ENCODE results near the gene MAST4. TPM values are rescaled to one million over a fixed set of nuclear protein-coding genes. Genes with fewer than 3 reads are reported as not detected.
A peak's percentile ranks its signal among the peaks of the same experiment; 100 is the strongest.

Gene MAST4
- total and polyA plus RNA-seq, 2 of the 8 experiments (the other 6 are each of a cell fraction or from before 2014, with no cell fraction given) = 1.5 to 2.6 TPM

GRCh38 chr5:67200809-67201562 lies 604.8 kb downstream of the MAST4 start:
- no peak overlapping the region for H2BK12ac ChIP-seq (ENCODE audit: low read depth, low read length)
- no peak overlapping the region for H3K4ac ChIP-seq (replicated peaks; ENCODE audit: insufficient read length, low read depth, low read length)
- H3K23ac ChIP-seq (ENCODE audit: insufficient read length) = no peak overlapping the region
- H3K18ac ChIP-seq (ENCODE audit: extremely low read depth, low read length) = no peak overlapping the region
- H3K9ac ChIP-seq (replicated peaks in 1 of 4; ENCODE audit: extremely low read depth in 1 of 4, low read depth in 3 of 4, low read length in 3 of 4) = no peak overlapping the region
- no peak overlapping the region for H4K91ac ChIP-seq (replicated peaks; ENCODE audit: insufficient read length, low read length)
- H2BK5ac ChIP-seq (ENCODE audit: low read depth, low read length) = no peak overlapping the region
- H2BK20ac ChIP-seq (ENCODE audit: low read length) = no peak overlapping the region
- H2AFZ ChIP-seq (ENCODE audit: low read length) = no peak overlapping the region
- H4K8ac ChIP-seq (ENCODE audit: extremely low read depth, insufficient read depth, low read length) = no peak overlapping the region
- H3K27ac ChIP-seq (ENCODE audit: low read depth, low read length) = no peak overlapping the region
- no peaks in the 10 kb centered on the region for H3K4me1 ChIP-seq (replicated peaks in 1 of 4; ENCODE audit: control insufficient read depth in 3 of 4, insufficient read depth in 4 of 4, low read length in 3 of 4)
- DNase-seq (ENCODE audit: low read depth in 1 of 2, low spot score in 2 of 2) (no peak), FAIRE-seq (no peak)
- H3K79me1 ChIP-seq (ENCODE audit: low read depth, low read length) = no peaks in the 10 kb centered on the region
- no peak overlapping the region for H3K4me2 ChIP-seq (ENCODE audit: insufficient read depth in 1 of 2, low read depth in 2 of 2, low read length in 2 of 2)
- TF ChIP-seq CEBPB (IDR thresholded peaks at IDR 0.05; ENCODE audit: low read depth, low read length) = no peak
- TF ChIP-seq SP1 (IDR thresholded peaks at IDR 0.05; ENCODE audit: low read depth, low read length) = no peak
- no peak for TF ChIP-seq TAF1 (IDR thresholded peaks at IDR 0.05; ENCODE audit: low read depth, low read length)
- no peak for TF ChIP-seq BCL11A (IDR thresholded peaks at IDR 0.05; ENCODE audit: low read depth in 2 of 2, low read length in 2 of 2)
- TF ChIP-seq GTF2F1 (IDR thresholded peaks at IDR 0.05; ENCODE audit: borderline replicate concordance, low read depth, low read length) = no peak
- no peak for TF ChIP-seq EZH2 (IDR thresholded peaks at IDR 0.05; ENCODE audit: low read depth, low read length, severe bottlenecking)
- no peak for TF ChIP-seq CTBP2 (IDR thresholded peaks at IDR 0.05; ENCODE audit: borderline replicate concordance, insufficient read depth, insufficient read length, low read length)
- TF ChIP-seq JUND (IDR thresholded peaks at IDR 0.05; ENCODE audit: low read length) = no peak
- no peak for TF ChIP-seq YY1 (IDR thresholded peaks at IDR 0.05; ENCODE audit: low read depth, low read length)
- H3K4me3 ChIP-seq (ENCODE audit: extremely low read depth in 1 of 4, insufficient read depth in 2 of 4, low read depth in 3 of 4, low read length in 4 of 4) = no peak overlapping the region
- ChIA-PET POLR2A (ENCODE audit: partially characterized antibody) (no interaction called here), CTCF (ENCODE audit: partially characterized antibody) (interaction anchor here (0.6 kb wide), 1 partner anchor 13 kb away, joined by 3 read pairs; no protein-coding TSS in a partner anchor)
- H3K23me2 ChIP-seq (ENCODE audit: low read depth, low read length) = no peaks in the 10 kb centered on the region
- no peaks in the 10 kb centered on the region for H3K36me3 ChIP-seq (ENCODE audit: control insufficient read depth in 2 of 4, insufficient read depth in 4 of 4, low read length in 3 of 4)
- H3K9me3 ChIP-seq (ENCODE audit: insufficient read depth in 2 of 2, low read depth in 1 of 2, low read length in 1 of 2) = peaks cover 0 to 2% of the 10 kb centered on the region in 2 experiments; a peak in 1 of 4 replicates
- no peak overlapping the region for H2AK5ac ChIP-seq (ENCODE audit: low read depth, low read length)
- 92% methylated on average over 2 of the region's 2 CpGs; no CpG with 5 or more reads in 1 of the 2 experiments for WGBS, 2 experiments (ENCODE audit: extremely low coverage in 1 of 2, insufficient coverage in 1 of 2, insufficient read length in 1 of 2, insufficient replicate concordance in 2 of 2, low coverage in 1 of 2, low lambda C conversion rate in 2 of 2, missing lambda C conversion rate in 1 of 2)
- H3K79me2 ChIP-seq (ENCODE audit: control insufficient read depth in 1 of 2, insufficient read depth in 2 of 2, low read length in 2 of 2) = no peaks in the 10 kb centered on the region
- H3K27me3 ChIP-seq (replicated peaks in 1 of 4; ENCODE audit: control insufficient read depth in 3 of 4, extremely low read depth in 1 of 4, insufficient read depth in 3 of 4, low read length in 3 of 4) = no peaks in the 10 kb centered on the region
- H4K20me1 ChIP-seq (replicated peaks in 1 of 2; ENCODE audit: control insufficient read depth in 1 of 2, insufficient read depth in 2 of 2, low read length in 2 of 2) = no peaks in the 10 kb centered on the region
- H2BK120ac ChIP-seq (replicated peaks; ENCODE audit: low read depth, low read length) = no peak overlapping the region
- H2BK15ac ChIP-seq (ENCODE audit: low read length) = 0 out of 2 replicates have a peak overlapping the region, but pooled peaks have one; percentile 81
- H4K5ac ChIP-seq (ENCODE audit: insufficient read length, low read depth, low read length) = no peak overlapping the region
- H3K56ac ChIP-seq (replicated peaks; ENCODE audit: insufficient read length, low read depth, low read length) = no peak overlapping the region
- no peak overlapping the region for H3K14ac ChIP-seq (ENCODE audit: insufficient read length)

Measured in H1 (cell line).